A172 (cell line): ENCODE data around the gene GNAQ. TPM values are rescaled to one million over a fixed set of nuclear protein-coding genes. Genes with fewer than 3 reads are reported as not detected.

Experiments
- DNase-seq: peaks from one replicate; pipeline ENCODE4 v3.0.0-alpha.2; 2015; ENCODE audit warnings: low spot score
- total RNA-seq: library from RNA; depleted of rRNA; stranded (reverse); fragments of >200 nt; shearing (Covaris generic); gene quantifications from 2 replicates; pipeline ENCODE4 v1.2.3, GENCODE V29; 2014

GNAQ gene
- total RNA-seq, 1 experiment from 2014 or later = 42.0 TPM

DNA sequence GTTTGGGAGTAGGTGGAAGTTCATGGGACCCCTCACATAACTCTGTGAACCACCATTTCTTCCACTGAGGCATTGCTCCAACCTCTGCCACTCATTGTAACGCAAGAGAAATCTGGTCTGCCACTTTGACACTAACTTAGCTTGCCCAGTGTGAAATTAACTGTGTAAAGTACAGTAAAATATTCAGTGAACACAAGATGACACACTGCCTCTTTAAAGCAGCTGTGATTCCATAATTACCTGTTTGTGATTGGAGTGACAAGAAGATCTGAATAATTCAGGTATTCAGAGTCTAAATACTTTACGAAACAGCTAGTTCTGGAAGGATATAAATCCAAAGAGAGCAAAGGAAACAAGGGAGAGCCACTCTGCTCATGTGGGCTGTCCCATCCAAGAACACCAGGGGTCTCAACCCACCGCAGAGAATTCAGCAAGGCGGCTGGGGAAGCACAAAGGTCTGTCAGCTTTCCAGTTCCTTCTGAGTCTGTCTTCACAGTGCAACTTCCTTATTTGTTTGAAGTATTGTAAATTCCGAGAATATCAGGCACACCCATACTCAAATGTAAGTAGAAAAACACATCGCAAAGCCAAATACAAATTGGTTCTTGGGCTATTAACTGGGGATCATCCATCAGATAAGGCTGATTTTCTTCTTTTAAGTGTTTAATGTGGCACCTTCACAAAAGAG is 86.9 kb downstream of the GNAQ start:
- no peak for DNase-seq

DNA sequence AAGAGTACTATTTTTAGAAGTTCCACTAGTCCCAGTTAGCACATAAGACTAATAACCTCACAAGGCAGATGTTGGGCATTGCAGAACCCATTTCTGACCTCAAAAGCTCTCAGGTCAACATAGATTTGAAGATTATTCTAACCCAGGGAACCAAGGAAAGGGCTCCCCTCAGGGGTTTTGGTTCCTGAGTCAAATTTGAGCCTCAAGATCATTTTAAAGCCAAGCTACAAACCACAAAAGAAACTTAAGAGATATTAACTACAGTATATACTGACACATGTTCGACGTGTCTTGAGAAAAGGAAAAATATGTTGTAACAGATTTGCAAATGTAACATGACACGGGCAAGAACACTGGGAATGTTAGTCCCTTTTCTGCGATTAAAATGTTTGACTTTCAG is 88.6 kb downstream of the GNAQ start:
- DNase-seq = no peak

DNA sequence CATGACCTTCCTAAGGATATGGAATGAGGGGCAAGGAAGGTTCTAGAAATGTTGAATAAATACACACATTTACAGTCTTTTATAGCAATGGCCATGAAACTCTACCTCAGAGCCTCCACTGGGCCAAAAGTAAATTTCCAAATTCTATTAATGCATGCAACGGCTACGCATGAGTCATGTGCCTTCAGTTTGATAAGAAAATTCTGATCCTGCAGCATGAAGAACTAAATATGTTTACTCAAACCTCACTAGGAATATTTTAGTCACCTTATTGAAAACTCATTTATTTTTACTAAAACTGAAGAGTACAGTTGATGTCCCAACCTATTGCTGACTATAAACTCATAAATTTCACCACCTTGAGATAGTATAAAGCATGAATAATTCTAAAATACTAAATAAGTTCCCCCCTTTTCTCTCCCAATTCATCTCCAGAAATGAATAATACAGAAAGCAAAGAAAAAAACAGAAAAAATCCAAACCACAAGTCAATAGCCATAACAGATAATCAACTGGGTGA is 92.4 kb downstream of the GNAQ start:
- no peak for DNase-seq

DNA sequence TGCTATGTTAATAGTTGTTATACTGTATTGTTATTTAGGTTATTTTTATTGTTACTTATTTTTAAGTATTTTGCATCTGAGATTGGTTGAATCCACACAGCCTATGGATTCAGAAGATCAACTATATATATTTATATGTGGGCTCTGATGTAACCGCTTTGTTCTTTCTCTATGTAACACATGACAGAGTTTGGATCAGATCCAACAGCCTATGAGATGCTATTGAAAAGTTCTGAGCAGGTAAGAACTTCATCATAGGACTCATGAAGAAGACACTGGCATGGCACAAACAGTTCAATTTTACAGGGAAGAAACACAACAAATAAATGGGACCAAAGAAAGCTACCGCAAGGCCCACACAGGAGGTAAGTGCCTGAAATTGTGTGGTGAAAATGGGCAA is 93.4 kb downstream of the GNAQ start:
- DNase-seq = no peak

DNA sequence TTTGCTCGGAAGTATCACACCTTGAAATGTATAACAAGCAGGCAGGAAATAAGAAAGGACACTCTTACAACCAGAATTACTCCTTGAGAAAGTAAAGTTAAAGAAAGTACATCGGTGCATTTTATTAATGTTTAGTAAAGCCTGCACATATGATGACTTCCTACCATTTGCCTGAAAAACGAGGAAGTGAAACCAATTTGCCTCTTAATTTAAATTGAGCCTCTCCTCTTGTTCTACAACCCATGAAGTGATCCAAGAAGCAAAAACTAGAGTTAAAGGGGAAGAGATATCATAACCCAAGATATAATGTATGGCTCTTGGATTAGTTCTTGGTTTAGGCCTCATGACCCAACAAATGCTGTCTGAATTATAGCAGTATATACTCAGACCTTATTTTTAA is 95.6 kb downstream of the GNAQ start:
- DNase-seq = no peak

DNA sequence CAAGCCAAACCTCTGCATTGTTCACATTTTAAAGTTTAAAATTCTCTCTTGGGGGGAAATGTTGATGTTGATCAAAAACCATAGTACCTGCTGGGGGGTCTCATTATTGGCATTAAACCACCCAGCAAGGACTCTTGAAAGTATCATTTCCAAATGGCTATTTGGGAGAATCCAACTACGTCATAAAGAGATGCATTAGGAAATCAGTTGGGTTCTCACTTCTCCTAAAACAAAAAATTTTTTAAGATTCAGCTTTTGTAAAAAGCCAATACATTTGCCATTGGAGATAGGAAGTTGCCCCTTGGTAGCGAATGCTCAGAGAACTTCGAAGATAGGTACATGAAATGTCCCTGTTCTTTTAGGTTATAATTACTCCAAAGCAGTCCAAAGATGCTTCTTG is 96.4 kb downstream of the GNAQ start:
- DNase-seq = no peak

DNA sequence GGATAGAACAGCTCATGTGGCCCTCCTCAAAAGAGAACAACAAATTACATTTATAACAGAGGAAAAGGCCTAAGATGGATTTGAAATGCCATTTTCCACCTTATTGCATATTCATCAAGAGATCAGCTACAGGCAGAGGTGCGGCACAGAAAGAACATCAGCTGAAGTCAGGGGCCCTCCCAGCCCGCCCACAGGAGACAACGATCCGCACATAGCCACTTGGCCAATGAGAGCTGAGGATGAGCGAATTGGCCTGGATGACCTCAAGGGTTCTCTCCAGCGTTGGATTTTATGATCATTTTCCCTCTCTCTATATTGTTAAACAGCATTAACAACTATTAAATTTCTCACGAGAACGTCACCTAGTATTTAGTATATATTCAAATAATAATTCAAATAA is 97.6 kb downstream of the GNAQ start:
- DNase-seq = no peak

DNA sequence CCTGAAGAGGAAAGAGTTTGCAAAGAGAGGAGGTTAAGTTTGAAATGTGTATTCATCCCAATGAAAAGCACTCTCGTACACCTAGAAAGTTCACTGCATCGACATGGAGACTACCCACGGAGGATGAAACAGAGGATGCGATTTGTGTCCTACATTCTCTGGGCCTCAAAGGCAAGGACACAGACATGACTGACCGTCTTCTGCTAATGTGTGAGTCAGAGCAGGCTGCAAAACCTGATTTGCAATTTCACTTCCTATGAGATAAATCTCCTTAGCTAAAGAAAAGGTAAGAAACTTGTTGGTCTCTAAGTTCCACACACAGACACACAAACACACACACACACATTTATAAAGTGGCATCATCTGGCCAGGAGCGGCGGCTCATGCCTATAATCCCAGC is 98.6 kb downstream of the GNAQ start:
- DNase-seq = no peak

DNA sequence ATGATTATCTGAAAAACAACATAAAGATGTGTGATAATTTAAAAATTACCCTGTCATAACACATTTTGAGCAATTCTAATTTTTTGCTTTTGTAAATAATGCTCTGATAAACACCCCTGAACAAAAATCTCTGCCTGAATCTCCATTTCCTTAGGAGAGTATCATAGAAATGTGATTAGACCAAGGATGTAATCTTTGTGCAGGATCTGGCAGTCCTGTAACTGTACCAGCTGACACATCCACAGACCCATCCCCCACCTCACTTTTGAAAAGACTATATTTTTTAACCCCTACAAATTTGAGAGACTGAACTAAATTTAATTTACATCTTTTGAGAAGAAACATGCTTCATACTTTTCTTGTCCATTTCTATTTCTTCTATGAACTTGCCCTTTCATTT is 101.7 kb downstream of the GNAQ start:
- no peak for DNase-seq

DNA sequence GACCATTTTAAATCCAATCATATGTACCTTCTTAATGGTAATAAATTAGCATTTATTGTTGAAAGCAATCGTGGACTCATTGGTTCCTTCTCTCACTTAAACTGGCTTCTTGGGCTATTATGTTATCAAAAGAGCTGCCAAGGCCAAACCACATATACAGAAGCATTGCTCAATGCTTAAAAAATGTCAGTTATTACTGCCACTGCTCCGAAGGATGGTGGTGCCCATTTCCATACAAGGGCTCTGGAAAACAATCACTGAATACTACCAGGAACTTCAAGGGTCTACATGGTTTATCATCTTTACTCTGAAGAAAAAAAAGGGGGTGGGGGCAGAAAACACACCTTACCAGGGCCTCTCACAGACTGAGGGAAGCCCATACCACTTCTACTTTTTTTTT is 104.3 kb downstream of the GNAQ start:
- peak; percentile 70 for DNase-seq

DNA sequence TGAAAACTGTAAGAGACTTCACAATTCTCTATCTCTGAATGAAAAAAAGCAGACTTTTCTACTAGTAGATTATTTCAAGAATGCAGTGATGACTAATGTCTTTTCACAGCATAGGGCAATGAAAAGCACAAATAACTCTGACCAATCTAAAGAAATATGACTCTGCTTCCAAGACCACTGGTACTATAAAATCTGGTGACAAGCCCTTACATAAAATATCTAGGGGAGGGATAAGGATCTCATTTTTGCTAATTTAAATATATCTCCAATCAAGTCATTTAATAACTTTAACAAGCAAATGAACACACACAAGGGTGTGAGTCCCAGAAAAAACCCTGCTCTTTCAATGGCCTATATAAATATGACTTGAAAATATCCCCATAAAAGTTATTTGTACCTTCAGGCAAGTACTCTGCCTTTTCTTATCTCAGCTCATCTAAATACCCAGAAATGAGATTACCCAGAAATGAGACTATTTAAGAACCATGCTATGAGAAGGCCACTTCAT is 105.2 kb downstream of the GNAQ start:
- peak; percentile 86 for DNase-seq

DNA sequence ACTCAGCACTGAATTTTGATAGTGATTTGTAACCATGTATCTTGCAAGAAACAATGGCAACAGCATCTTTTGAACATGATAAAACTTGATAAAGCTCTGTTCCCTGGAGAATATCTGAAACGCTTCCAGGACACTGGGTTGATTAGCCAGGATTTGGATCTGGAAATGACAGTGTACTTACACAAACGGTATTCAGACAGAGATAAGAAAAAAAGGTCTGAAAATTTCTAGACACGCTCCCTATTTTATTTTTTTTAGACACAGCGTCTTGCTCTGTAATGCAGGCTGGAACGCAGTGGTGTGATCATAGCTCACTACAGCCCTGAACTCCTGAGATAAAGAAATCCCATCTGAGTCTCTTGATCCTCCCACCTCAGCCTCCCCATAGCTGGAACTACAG is 109.0 kb downstream of the GNAQ start:
- DNase-seq = no peak

DNA sequence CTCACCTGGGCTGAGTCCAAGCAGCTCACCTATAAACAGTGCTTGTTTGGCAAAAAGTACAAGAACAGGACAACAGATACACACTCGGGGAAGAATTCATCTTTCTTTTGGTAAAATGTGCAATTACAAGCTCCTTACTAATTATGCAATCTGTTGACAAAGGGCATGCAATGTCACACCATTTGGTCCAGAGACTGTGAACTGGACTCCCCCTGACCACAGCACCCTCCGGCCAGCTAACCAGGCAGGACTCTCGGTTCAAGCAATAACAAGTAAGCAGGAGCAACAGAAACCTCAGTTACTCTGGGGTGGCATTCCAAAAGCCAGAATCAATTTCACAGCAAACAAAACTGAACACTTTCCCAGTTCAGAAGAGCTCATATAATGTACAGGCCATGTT is 113.8 kb downstream of the GNAQ start:
- no peak for DNase-seq

DNA sequence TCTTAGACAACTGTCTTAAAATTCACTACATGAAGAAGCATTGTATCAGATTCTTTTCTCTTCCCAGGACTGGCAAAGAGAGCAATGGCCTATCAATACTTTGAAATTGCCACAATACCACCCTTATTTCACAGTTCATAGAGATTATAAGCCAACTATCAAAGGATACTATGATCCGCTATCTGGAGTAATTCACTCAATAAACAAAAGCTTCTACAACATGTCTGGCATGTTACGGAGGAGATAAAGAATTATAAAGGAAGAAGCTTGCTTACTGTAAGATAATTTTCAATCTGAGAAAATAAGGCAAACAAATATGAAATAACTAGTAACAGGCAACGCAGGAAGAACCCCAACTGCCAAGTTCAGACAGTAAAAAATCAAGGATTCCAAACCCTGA is 114.8 kb downstream of the GNAQ start:
- DNase-seq = no peak

DNA sequence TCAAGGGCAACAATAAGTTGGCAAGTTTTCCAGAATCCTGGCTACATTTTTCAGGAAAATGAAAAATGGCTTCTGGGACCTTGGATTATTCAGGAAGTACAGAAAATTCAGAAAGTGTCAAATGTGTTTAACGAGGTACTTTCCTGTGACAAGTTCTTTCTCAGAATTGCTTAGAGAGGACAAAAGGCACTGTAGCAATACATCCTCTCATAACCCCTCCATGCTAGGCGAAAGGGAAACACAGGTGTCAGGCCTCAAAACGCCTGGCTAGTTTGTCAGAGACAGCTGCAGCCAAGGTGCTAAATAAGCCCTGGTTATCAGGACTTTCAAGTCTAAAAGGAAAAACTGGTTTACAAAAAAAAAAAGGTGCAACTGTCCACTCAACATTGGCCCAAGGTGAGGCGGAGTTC is 115.2 kb downstream of the GNAQ start:
- DNase-seq = no peak

DNA sequence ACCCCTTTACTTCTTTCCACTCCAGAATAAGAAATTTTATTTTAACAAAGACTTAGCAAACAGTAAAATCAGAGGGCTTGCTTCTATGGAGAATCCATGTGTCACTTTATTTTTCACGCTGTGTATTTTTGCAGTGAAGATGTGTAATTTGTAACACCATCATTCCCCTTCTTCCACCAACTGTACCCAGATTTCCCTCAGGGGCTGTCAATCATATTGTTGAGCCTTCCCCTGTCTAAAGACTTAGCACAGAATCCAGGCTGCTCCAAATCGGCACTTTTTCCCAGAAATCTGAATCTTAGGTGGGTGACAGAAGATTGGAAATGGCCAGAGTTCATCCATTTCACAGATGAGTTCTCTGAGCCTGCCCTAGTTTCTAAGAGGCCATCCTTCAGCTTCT is 115.9 kb downstream of the GNAQ start:
- DNase-seq = no peak

DNA sequence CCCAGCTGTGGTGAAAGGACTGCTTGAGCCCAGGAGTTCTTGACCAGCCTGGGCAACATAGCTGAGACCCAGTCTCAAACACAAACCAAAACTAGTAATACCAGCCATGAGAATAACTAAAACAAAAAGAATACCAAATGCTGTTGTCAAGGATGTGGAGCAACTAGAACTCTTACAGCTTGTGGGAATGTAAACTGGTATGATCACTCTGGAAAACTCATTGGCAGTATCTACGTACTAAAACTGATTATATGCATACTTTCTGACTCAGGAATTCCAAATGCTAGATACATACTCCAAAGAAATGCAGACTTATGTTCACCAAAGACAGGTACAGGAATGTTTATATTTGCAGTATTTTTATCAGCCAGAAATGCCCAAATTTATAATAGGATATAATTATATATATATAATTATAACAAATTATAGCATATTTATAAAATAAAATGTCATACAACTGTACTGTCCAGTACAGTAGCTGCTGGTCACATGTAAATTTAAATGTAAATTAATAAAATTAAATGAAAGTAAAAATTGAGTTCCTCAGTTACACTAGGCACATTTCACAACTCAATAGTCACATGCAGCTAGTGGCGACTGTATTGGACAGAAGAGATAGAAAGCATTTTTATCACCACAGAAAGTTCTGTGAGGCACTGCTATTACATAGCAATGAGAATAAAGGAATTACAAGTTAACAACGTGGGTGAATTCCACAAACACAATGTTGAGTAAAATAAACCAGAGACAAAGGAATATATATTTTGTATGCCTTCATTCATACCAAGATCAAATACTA is 118.5 kb downstream of the GNAQ start:
- DNase-seq = no peak

DNA sequence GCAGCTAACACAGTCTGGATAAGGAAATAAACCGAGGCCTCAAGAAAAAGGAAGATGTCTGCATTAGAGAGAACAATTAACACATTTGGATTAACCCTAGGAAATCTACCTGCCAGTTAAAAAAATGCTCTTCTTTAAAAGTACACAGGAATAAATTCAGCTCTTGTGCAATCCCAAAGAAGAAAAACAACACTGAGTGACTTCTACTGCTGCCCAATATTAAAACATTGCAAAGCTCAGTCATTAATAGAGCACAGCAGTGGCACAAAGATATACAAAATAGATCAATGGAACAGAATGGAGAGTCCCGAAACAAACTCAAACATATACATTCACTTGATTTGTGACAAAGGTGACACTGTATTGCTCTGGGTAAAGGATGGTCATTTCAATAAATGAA is 119.7 kb downstream of the GNAQ start:
- DNase-seq = no peak

DNA sequence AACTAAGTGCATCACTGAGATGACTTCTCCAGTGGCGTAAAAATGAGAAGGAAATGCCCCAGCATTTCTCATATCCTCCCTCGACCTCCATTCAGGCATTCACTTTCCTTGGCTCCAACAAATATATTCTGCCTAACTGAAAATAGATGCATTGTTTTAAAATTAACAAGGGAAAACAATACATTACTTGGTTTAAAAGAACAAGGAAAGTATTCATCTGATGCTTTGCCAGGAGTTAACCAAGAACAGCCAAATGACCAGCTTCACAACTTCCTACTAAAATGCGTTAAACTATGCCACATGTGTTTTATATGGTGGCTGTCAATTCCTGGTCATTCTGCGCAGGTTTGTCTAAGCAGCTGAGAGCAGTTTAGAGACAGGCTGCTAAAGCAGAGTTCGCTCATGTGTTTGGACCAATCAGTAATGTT is 121.4 kb downstream of the GNAQ start:
- no peak for DNase-seq

DNA sequence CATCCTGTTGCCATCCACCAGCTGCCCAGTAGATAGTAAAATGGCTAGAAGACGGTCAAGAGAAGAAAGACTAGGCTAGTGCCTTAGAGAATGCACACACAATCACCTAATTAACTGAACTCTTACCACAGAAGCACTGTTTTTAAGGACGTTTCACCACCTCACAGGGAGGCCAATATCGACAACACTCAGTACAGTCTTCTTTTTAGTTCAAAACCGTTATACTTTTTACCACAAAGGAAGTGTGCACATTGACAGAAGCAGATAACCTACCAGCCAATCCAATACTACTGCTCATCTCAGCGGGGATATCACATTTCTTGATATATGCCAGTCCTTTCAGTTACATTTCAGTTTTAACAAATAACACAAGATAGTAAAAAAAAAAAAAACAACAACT is 122.3 kb downstream of the GNAQ start:
- DNase-seq = no peak

DNA sequence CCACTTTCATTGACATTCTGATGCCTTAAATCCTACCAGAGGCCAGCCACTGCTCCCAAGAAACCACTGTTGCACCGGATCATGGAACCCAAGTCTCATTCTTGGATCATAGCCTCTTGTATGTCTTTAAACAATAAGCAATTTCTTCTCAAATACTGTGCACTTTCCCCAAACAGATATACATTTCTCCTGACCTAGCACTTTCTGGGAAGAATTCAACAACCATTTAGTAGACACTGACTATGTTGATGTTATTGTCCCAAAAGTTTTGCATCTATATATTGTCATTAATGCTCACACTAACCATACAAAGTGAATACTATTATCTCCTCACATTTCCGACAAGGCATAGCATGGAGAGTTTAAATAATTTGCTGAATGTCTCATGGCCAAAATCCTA is 123.3 kb downstream of the GNAQ start:
- DNase-seq = no peak

DNA sequence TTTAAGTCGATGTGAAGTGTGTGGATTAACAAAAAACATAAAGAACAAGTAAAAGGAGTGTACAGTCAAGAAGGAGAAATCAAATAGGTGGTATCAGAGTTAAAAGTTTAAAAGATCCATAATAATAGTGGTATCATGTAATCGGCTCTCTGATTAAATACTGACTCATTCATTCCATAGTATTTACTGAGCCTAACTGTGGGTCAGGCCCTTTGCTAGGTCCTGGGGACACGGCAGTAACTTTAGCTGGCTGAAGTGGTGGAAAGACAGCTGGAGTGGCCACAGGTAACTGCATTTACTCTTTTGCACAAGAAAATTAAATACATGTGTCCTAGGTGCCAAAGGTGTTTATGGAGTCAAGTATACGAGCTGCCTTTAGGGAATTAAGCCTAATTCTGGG is 124.0 kb downstream of the GNAQ start:
- DNase-seq = no peak

DNA sequence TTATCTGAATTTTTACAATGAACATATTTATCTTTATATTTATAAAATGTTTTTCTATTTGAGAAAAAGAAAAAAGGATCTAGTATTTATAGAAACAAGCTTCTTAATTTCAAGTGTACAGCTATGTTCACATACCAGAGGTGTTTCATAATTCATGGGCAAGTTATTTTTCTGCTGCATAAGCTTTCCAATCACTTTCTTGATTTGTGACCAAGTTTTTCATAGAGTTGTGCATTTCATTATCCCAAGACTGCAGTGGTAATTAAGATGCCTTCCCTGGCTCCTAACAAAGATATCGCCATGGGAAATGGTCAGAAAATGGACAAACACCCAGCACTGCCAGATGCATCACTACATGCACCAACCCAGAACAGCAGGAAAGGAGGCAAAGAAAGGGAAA is 124.6 kb downstream of the GNAQ start:
- no peak for DNase-seq
